Mucosa of descending colon (tissue), 3 donors: ENCODE results near the gene RHPN2. TPM values are rescaled to one million over a fixed set of nuclear protein-coding genes. Genes with fewer than 3 reads are reported as not detected.
A peak's percentile ranks its signal among the peaks of the same experiment; 100 is the strongest.

Experiments
- ATAC-seq: fragments of 200-7000 bp; cut with Tn5 transposase; one replicate; pipeline ENCODE4 v1.9.1; 2020; ENCODE audit warnings: mild to moderate bottlenecking, moderate library complexity
- DNase-seq, 3 donors: peaks; one replicate each; pipeline ENCODE4 v3.0.0-alpha.2; 2020
- H3K36me3 ChIP-seq: fragments of 200-600 bp; one replicate; pipeline ENCODE4 v1.8.0; 2021; ENCODE audit warnings: low read depth, mild to moderate bottlenecking
- H3K4me1 ChIP-seq: fragments of 200-600 bp; one replicate; pipeline ENCODE4 v1.8.0; 2021; ENCODE audit warnings: low read depth, mild to moderate bottlenecking
- H3K4me3 ChIP-seq: fragments of 200-600 bp; one replicate; pipeline ENCODE4 v1.8.0; 2021; ENCODE audit warnings: mild to moderate bottlenecking
- H3K9me3 ChIP-seq: fragments of 200-600 bp; one replicate; pipeline ENCODE4 v1.8.0; 2021; ENCODE audit warnings: mild to moderate bottlenecking
- CTCF ChIP-seq: fragments of 200-600 bp; IDR thresholded peaks from one replicate; pipeline ENCODE4 v1.8.0; 2022; ENCODE audit warnings: antibody characterized with exemption, mild to moderate bottlenecking
- intact Hi-C, 2 donors: fragments of 100-400 bp; cut with DNase I in 1 of 2; cut with micrococcal nuclease in 1 of 2; formaldehyde crosslinking; loops; one replicate each; pipeline versions ENCODE4 v1.11.0 to v1.11.1; 2022; cut with DNase I, micrococcal nuclease
- total RNA-seq, 3 donors: library from RNA; stranded (reverse); fragmentation: NEBNext Ultra II Directional in 2 of 3; extraction: Animal tissue kit (Norgen Biotek cat#: 25700) in 2 of 3; gene quantifications; one replicate each; pipeline versions ENCODE4 v1.2.1 to v1.2.4, GENCODE V29; 2021 to 2023
- donor health status: DM: no; HTN: no; CAD: no; lungs with moderate emphysema.
- donor health status: DM: no; HTN: no; CAD: no.
- donor health status: DM: no; HTN: yes; CAD: no.

RHPN2 gene
- total RNA-seq, 3 donors from 2014 or later = 37.3 to 72.7 (median 68.3) TPM

- intact Hi-C loops = loop anchor here in 1 of 2 donors (10.0 kb wide), 1 partner anchor 106 kb away; the partner anchor contains the start of genes CEP89 and FAAP24
- Histone ChIP-seq H3K4me1 (peaks cover 19% of the 10 kb centered on the region), H3K9me3 (no peaks in the 10 kb centered on the region), H3K4me3 (peak within 1 kb of the TSS; percentile 88), H3K36me3 (no peaks in the 10 kb centered on the region)
- ATAC-seq (peak; percentile 93), DNase-seq (peak; percentile 90 to 96 (median 92))
- no peak for TF ChIP-seq CTCF
These were observed 16.3 kb upstream of the RHPN2 start, which contains the start of gene GPATCH1 for GRCh38 chr19:33080761-33081681. GPATCH1 (plus strand) TSS chr19:33081181; CDS start chr19:33081194, 13 bp downstream.

GRCh38 chr19:33075519-33075918 lies 10.8 kb upstream of the RHPN2 start:
- TF ChIP-seq CTCF = no peak
- peaks cover 11% of the 10 kb centered on the region for H3K4me1 ChIP-seq
- ATAC-seq (no peak), DNase-seq (no peak)
- no peaks in the 10 kb centered on the region for H3K36me3 ChIP-seq
- no peaks in the 10 kb centered on the region for H3K9me3 ChIP-seq
- intact Hi-C loops = no loop called here
- no peak overlapping the region for H3K4me3 ChIP-seq

- no peaks in the 10 kb centered on the region for H3K4me1 ChIP-seq
- ATAC-seq (peak; percentile 97), DNase-seq (peak in 1 of 3 donors; percentile 55)
- no peak for TF ChIP-seq CTCF
- H3K4me3 ChIP-seq = no peak overlapping the region
- H3K9me3 ChIP-seq = no peaks in the 10 kb centered on the region
- H3K36me3 ChIP-seq = no peaks in the 10 kb centered on the region
- intact Hi-C loops = no loop called here
These were observed 7.2 kb upstream of the RHPN2 start for GRCh38 chr19:33071887-33072286.

GRCh38 chr19:33067121-33067520 lies 2.4 kb upstream of the RHPN2 start:
- no peaks in the 10 kb centered on the region for H3K9me3 ChIP-seq
- peaks cover 18% of the 10 kb centered on the region for H3K4me1 ChIP-seq
- no peak for TF ChIP-seq CTCF
- H3K4me3 ChIP-seq = no peak overlapping the region
- H3K36me3 ChIP-seq = no peaks in the 10 kb centered on the region
- peak in 1 of 3 donors; percentile 11 for DNase-seq
- intact Hi-C loops = no loop called here
- no peak for ATAC-seq

GRCh38 chr19:33066543-33066942 lies 1.9 kb upstream of the RHPN2 start:
- peaks cover 19% of the 10 kb centered on the region for H3K4me1 ChIP-seq
- H3K9me3 ChIP-seq = no peaks in the 10 kb centered on the region
- no peak overlapping the region for H3K4me3 ChIP-seq
- DNase-seq (peak in 1 of 3 donors; percentile 47), ATAC-seq (no peak)
- TF ChIP-seq CTCF = no peak
- no peaks in the 10 kb centered on the region for H3K36me3 ChIP-seq
- intact Hi-C loops = no loop called here
